ENCODE results near the gene ETS1.

DNA sequence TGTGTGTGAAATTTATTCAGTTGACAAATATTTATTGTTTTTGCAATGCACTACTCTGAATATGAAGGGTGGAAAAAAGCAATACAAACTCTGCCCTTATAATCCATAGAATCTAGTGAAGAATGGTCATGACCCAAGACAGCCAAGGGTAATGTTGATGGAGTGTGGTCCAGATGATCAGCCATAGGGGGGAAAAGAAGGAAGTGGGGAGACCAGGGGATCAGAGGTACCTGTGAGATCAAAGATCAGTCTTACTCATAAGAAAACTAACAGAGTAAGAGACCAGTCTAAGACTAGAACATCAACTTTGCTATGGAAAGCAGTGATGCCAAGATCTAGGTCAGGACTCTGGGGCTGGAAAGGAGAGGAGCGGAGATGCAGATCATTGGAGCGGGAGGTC is 47.0 kb upstream of the ETS1 start:
- TF ChIP-seq, protein P1, sequence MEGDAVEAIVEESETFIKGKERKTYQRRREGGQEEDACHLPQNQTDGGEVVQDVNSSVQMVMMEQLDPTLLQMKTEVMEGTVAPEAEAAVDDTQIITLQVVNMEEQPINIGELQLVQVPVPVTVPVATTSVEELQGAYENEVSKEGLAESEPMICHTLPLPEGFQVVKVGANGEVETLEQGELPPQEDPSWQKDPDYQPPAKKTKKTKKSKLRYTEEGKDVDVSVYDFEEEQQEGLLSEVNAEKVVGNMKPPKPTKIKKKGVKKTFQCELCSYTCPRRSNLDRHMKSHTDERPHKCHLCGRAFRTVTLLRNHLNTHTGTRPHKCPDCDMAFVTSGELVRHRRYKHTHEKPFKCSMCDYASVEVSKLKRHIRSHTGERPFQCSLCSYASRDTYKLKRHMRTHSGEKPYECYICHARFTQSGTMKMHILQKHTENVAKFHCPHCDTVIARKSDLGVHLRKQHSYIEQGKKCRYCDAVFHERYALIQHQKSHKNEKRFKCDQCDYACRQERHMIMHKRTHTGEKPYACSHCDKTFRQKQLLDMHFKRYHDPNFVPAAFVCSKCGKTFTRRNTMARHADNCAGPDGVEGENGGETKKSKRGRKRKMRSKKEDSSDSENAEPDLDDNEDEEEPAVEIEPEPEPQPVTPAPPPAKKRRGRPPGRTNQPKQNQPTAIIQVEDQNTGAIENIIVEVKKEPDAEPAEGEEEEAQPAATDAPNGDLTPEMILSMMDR (IDR thresholded peaks at IDR 0.05) = no peak
- TF ChIP-seq POLR2A (IDR thresholded peaks at IDR 0.05; ENCODE audit: low read depth) = no peak
